NT2/D1 (cell line): ENCODE results near the gene ZNF829.
A peak's percentile ranks its signal among the peaks of the same experiment; 100 is the strongest.

Experiments used
- DNase-seq: peaks from one replicate; pipeline ENCODE4 v3.0.0-alpha.2; 2011; ENCODE audit warnings: low read depth, low spot score
- H3K27me3 ChIP-seq: 2 replicates; pipeline ENCODE4 v1.6.0; 2011; ENCODE audit warnings: mild to moderate bottlenecking; ENCODE audit not compliant: insufficient read length, insufficient read depth
- H3K36me3 ChIP-seq: 2 replicates; pipeline ENCODE4 v1.6.1; 2011; ENCODE audit warnings: mild to moderate bottlenecking, low read length, mixed read lengths; ENCODE audit not compliant: insufficient read depth, insufficient read length
- H3K4me1 ChIP-seq: 2 replicates; pipeline ENCODE4 v1.5.1; 2011; ENCODE audit not compliant: insufficient read depth, insufficient read length
- H3K4me3 ChIP-seq: 2 replicates; pipeline ENCODE4 v1.5.1; 2011; ENCODE audit warnings: low read depth; ENCODE audit not compliant: insufficient read length
- H3K9ac ChIP-seq: 2 replicates; pipeline ENCODE4 v1.6.0; 2011; ENCODE audit warnings: low read depth; ENCODE audit not compliant: insufficient read length
- H3K9me3 ChIP-seq: 2 replicates; pipeline ENCODE4 v1.5.1; 2011; ENCODE audit warnings: mild to moderate bottlenecking, low read length; ENCODE audit not compliant: insufficient read depth
- SUZ12 ChIP-seq: IDR thresholded peaks from 2 replicates; pipeline ENCODE4 v1.6.1; 2011; ENCODE audit not compliant: insufficient read length, insufficient read depth; ENCODE audit errors: extremely low read depth
- YY1 ChIP-seq: IDR thresholded peaks from 2 replicates; pipeline ENCODE4 v1.6.1; 2011; ENCODE audit not compliant: insufficient read length, insufficient read depth
- ZNF274 ChIP-seq: IDR thresholded peaks from 2 replicates; pipeline ENCODE4 v1.6.1; 2011; ENCODE audit warnings: mild to moderate bottlenecking, low read depth, low read length

Gene ZNF829

DNA sequence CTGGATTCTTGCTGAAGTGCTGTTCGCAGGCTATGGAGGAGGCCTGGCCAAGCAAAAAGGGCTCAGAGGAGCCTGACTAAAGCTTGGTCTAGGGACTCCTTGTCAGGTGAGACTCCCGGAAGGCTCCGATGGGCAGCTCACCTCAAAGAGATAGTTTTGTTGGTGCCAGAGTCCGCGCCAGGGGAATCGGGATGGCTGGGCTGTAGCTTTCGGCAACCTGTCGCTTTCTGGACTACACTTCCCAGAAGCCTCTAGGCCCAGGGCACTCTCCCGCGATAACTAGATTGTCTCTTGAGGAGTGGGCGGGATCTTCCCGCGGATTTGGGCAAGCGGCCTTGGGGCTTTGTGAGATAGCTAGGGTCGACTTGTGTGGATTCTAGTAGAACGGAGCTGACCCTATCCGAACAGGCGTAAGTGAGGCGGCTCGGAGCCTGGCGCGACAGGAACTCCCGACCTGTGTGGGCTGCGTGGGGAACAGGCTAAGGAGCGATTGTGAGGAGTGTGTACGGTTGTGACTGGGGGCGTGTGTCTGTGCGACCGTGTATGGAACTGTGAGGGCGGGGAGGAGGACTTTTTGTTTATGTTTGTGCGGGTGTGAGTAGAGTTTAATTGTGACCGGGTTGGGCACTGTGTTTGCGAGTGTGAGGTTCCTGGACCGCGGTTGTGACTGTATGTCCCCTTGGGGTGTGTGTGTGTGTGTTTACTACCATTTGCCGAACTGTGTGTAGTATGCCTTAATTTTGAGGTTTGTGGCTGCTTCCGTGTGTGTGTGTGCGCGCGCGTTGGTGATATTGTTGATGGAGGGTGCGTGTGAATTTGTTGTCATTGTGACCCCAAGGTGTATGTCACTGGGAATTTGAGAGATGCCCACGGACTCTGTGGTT is 65.3 kb downstream of the ZNF829 start, which contains the start of gene ZNF345:
TSS of gene ZNF345 (plus strand) at position 318 of the 884 bp plus-strand sequence. CDS start 25,955 bp downstream, outside the sequence.
- Histone ChIP-seq H3K4me1 (no peaks in the 10 kb centered on the region), H3K27me3 (no peaks in the 10 kb centered on the region), H3K9me3 (no peaks in the 10 kb centered on the region), H3K4me3 (peak within 1 kb of the TSS; percentile 97), H3K9ac (peak within 1 kb of the TSS; percentile 95), H3K36me3 (peaks cover 15% of the 10 kb centered on the region)
- TF ChIP-seq SUZ12 (no peak), ZNF274 (no peak), YY1 (peak; percentile 19)
- DNase-seq, result peak; percentile 90

DNA sequence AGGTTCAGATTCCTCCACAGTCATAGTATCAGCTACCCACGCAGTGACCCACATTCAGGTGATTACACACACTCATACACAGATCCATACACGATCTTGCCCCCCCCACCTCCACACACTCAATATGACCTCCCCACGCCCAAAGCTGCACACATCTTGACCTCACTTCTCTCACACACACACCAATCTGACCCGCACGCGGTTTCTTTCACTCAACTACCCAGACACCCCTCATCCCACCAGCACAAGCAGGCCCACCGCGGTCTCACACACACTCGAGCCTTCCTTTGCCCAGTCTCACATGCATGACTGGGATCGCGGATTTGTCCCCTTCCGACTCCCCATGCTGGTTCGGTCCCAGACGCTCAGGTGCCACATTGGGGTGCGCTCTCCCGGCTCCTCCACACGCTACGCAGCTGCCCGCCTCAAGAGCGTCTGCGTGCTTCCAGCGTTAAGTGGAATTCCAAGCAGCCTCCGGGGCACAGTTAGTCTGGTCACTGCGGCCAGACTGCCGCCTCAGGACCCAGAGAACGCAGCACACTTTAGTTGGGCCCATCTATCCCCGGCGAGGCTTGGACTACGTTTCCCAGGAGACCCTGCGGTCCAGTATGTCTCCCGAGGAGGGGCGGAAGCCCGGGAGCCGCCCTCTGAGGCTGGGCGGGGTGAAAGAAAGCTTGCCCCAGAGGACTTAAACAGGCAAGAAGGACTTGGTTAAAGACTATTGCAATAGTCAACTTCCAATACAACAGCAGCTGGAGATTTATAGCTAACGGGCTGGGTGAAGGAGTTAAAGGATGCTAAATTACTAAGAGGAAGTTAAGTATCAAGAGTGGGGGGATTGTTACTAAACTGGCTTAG is 66.2 kb downstream of the ZNF829 start:
- peak; percentile 79 for DNase-seq
- H3K4me1 ChIP-seq, result no peaks in the 10 kb centered on the region
- H3K4me3 ChIP-seq, result peak overlapping the region; percentile 97
- peaks cover 15% of the 10 kb centered on the region for H3K36me3 ChIP-seq
- peak; percentile 39 for TF ChIP-seq YY1
- TF ChIP-seq SUZ12, result no peak
- TF ChIP-seq ZNF274, result no peak
- no peaks in the 10 kb centered on the region for H3K9me3 ChIP-seq
- peak overlapping the region; percentile 95 for H3K9ac ChIP-seq
- no peaks in the 10 kb centered on the region for H3K27me3 ChIP-seq

DNA sequence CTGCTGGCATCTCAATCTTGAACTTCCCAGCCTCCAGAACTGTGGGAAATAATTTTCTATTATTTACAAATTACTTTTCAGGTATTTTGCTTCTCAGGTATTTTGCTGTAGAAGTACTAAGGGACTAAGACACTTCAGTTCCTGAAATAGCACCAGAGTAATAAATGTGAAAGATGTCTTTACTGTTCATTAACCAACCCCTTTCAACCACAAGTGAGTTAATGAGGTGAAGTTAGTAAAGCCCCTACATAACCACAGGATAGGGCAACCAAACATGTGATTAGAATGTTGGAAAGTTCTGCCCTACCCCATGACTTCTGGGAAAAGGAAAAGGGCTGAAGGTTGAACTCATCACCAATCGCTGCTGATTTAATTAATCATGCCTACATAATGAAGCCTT is 68.1 kb downstream of the ZNF829 start:
- no peak for TF ChIP-seq ZNF274
- TF ChIP-seq YY1, result no peak
- TF ChIP-seq SUZ12, result no peak
- Histone ChIP-seq H3K4me1 (no peaks in the 10 kb centered on the region), H3K4me3 (no peak overlapping the region), H3K27me3 (no peaks in the 10 kb centered on the region), H3K36me3 (peaks cover 21% of the 10 kb centered on the region), H3K9ac (no peak overlapping the region), H3K9me3 (no peaks in the 10 kb centered on the region)
- no peak for DNase-seq

DNA sequence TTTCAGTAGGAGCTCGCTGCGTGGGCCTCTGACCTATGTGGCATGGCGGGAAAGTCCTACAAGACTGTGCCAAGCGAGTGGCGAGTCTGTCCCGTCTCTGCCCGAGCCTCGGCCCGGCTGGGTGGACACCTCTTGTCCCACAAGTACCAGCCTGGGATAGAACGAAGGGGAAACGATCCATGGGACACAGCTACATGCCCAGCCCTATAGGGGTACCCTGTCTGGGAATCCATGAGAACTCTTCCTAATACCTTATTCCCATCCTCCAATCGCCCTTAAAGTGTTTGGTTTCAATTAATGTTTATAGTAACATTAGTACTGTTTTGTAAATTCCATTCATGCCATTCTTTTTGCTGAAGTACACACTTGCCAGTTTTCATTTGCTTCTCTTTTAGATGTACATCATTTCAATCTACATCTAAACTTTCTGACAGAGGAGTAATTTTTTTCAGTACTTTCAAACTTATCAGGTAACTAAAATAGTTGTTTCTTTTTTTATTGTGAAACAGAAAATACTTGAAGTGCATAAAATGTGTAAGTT is 77.2 kb downstream of the ZNF829 start:
- no peak for DNase-seq
- H3K27me3 ChIP-seq, result no peaks in the 10 kb centered on the region
- peak overlapping the region; percentile 90 for H3K9ac ChIP-seq
- no peaks in the 10 kb centered on the region for H3K9me3 ChIP-seq
- peaks cover 10% of the 10 kb centered on the region for H3K36me3 ChIP-seq
- H3K4me1 ChIP-seq, result no peaks in the 10 kb centered on the region
- H3K4me3 ChIP-seq, result peak overlapping the region; percentile 78
- TF ChIP-seq YY1 (no peak), SUZ12 (no peak), ZNF274 (no peak)
